CD14-positive monocyte (primary cell): Measurements from ENCODE around the gene HLA-DRB1. TPM values are rescaled to one million over a fixed set of nuclear protein-coding genes. Genes with fewer than 3 reads are reported as not detected.
A peak's percentile ranks its signal among the peaks of the same experiment; 100 is the strongest.
"Not testable (repeated sequence)": the region's sequence is repeated elsewhere in the genome, so short reads cannot be mapped to it uniquely, and the experiment has no call there.

Experiments
- DNase-seq, 3 donors: peaks; one replicate each; pipeline ENCODE4 v3.0.0-alpha.2; 2011 to 2022
- H2AFZ ChIP-seq: 2 replicates; pipeline ENCODE4 v1.6.0; 2012; ENCODE audit warnings: mild to moderate bottlenecking, low read depth, low read length, inconsistent platforms; ENCODE audit not compliant: insufficient read depth, poor library complexity, severe bottlenecking
- H3K27ac ChIP-seq, 2 donors: 1 replicate in 1 of 2; 2 replicates in 1 of 2; pipeline ENCODE4 v1.5.1; 2012 to 2013; ENCODE audit warnings: low read length in 2 of 2, control low read depth in 1 of 2, inconsistent platforms in 1 of 2, low read depth in 1 of 2, mild to moderate bottlenecking in 1 of 2
- H3K27me3 ChIP-seq, 2 donors: one replicate each; pipeline versions ENCODE4 v1.6.0 to v1.6.1; 2011 to 2013; ENCODE audit warnings: low read length in 2 of 2; ENCODE audit not compliant: control insufficient read depth in 2 of 2, insufficient read depth in 2 of 2
- H3K36me3 ChIP-seq, 2 donors: replicated peaks in 1 of 2; 1 replicate in 1 of 2; 2 replicates in 1 of 2; pipeline versions ENCODE4 v1.5.1 to v1.6.1; 2012 to 2013; ENCODE audit warnings: low read length in 2 of 2, control low read depth in 1 of 2, inconsistent platforms in 1 of 2, mild to moderate bottlenecking in 1 of 2; ENCODE audit not compliant: insufficient read depth in 2 of 2, control insufficient read depth in 1 of 2
- H3K4me1 ChIP-seq, 2 donors: 1 replicate in 1 of 2; 2 replicates in 1 of 2; pipeline versions ENCODE4 v1.5.1 to v1.6.1; 2012 to 2013; ENCODE audit warnings: low read length in 2 of 2, control low read depth in 1 of 2, inconsistent platforms in 1 of 2, mild to moderate bottlenecking in 1 of 2, moderate library complexity in 1 of 2; ENCODE audit not compliant: insufficient read depth in 2 of 2, control insufficient read depth in 1 of 2
- H3K4me2 ChIP-seq: replicated peaks from 2 replicates; pipeline ENCODE3; 2012; ENCODE audit warnings: low read length, moderate library complexity, mild to moderate bottlenecking; ENCODE audit not compliant: poor library complexity, severe bottlenecking; ENCODE audit errors: extremely low read depth
- H3K4me3 ChIP-seq, 3 experiments: fragments of 200-600 bp in 1 of 3; sonication (generic) in 1 of 3; replicated peaks in 1 of 3; 1 replicate in 2 of 3; 2 replicates in 1 of 3; pipeline ENCODE4 v1.5.1; 2011 to 2013; ENCODE audit warnings: low read length in 3 of 3, mild to moderate bottlenecking in 3 of 3, control low read depth in 2 of 3, low read depth in 2 of 3, inconsistent platforms in 1 of 3, moderate library complexity in 1 of 3
- H3K79me2 ChIP-seq: 2 replicates; pipeline ENCODE4 v1.6.0; 2012; ENCODE audit warnings: mild to moderate bottlenecking, control low read depth, inconsistent platforms, low read length, moderate library complexity; ENCODE audit not compliant: insufficient read depth
- H3K9ac ChIP-seq: 2 replicates; pipeline ENCODE4 v1.6.0; 2017; ENCODE audit warnings: low read length, mild to moderate bottlenecking; ENCODE audit not compliant: insufficient read depth, poor library complexity, severe bottlenecking
- H3K9me3 ChIP-seq, 2 donors: replicated peaks in 1 of 2; 1 replicate in 1 of 2; 2 replicates in 1 of 2; pipeline versions ENCODE4 v1.5.1 to v1.6.1; 2012 to 2013; ENCODE audit warnings: low read length in 2 of 2, control low read depth in 1 of 2; ENCODE audit not compliant: control insufficient read depth in 1 of 2, insufficient read depth in 1 of 2
- H4K20me1 ChIP-seq: 2 replicates; pipeline ENCODE4 v1.6.0; 2012; ENCODE audit warnings: mild to moderate bottlenecking, low read length, control low read depth, moderate library complexity; ENCODE audit not compliant: insufficient read depth
- H3K27ac Mint-ChIP-seq, 7 donors: one replicate each; pipeline ENCODE4 v1.8.0; 2020; ENCODE audit warnings: mild to moderate bottlenecking in 7 of 7, mixed read lengths in 7 of 7, moderate library complexity in 6 of 7, inconsistent platforms in 2 of 7
- H3K27me3 Mint-ChIP-seq, 3 donors: one replicate each; pipeline ENCODE4 v1.8.0; 2021 to 2022; ENCODE audit warnings: low read depth in 3 of 3, mild to moderate bottlenecking in 3 of 3, mixed read lengths in 3 of 3, moderate library complexity in 3 of 3, inconsistent platforms in 1 of 3
- H3K36me3 Mint-ChIP-seq, 2 donors: one replicate each; pipeline ENCODE4 v1.8.0; 2020; ENCODE audit warnings: mixed read lengths in 2 of 2, inconsistent platforms in 1 of 2, mild to moderate bottlenecking in 1 of 2
- H3K4me1 Mint-ChIP-seq: one replicate; pipeline ENCODE4 v1.8.0; 2020; ENCODE audit warnings: mild to moderate bottlenecking, mixed read lengths
- H3K4me3 Mint-ChIP-seq, 2 donors: one replicate each; pipeline ENCODE4 v1.8.0; 2020; ENCODE audit warnings: mild to moderate bottlenecking in 2 of 2, mixed read lengths in 2 of 2, moderate library complexity in 1 of 2
- H3K9me3 Mint-ChIP-seq, 7 donors: one replicate each; pipeline ENCODE4 v1.8.0; 2020 to 2022; ENCODE audit warnings: mixed read lengths in 7 of 7, mild to moderate bottlenecking in 6 of 7, moderate library complexity in 6 of 7, inconsistent platforms in 2 of 7
- WGBS: methylation state at CpG from one replicate; pipeline ENCODE4 v1.1.5; 2013; ENCODE audit warnings: missing lambda C conversion rate; ENCODE audit not compliant: insufficient coverage; 5-methylcytosine and 5-hydroxymethylcytosine counted together
- intact Hi-C, 2 donors: fragments of 100-400 bp; cut with micrococcal nuclease; formaldehyde crosslinking; loops; one replicate each; pipeline versions ENCODE4 v1.15.0 to v1.15.1; 2023
- polyA plus RNA-seq, 3 donors: library from polyadenylated mRNA; depleted of rRNA in 1 of 3; unstranded in 2 of 3; stranded (reverse) in 1 of 3; fragments of 300-500 nt in 2 of 3; fragments of >200 nt in 1 of 3; fragmentation: Illumina TruSeq in 2 of 3; gene quantifications; 1 replicate in 2 of 3; 2 replicates in 1 of 3; pipeline ENCODE4 v1.2.3, GENCODE V29; 2012 to 2021
- TF ChIP-seq, protein P1 (sequence below): fragments of 200-600 bp; IDR thresholded peaks from one replicate; pipeline ENCODE4 v1.8.0; 2022; ENCODE audit warnings: antibody characterized with exemption, mild to moderate bottlenecking

Gene HLA-DRB1
- polyA plus RNA-seq, 3 donors = 928 to 2,792 (median 2,645) TPM

DNA sequence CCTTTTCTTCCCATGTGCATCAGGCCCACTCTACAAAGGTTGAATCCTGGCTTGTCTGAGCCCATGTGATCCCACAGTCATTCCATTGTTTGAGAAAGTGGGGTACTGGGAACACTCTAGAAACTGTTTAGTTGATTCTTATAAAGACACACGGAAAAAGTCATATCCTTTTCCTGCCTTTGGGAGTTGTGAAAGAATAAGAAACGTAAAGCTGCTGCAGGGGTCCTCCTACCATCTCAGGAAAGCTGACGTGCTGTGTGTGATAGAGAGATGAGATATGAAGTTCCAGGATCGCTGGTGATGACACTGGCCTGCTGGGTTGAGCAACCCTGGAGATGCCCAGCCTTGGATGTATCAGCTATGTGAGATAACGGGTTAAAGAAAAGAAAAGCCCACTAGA lies 38.2 kb downstream of the HLA-DRB1 start:
- peaks cover 0 to 4% (median 0%) of the 10 kb centered on the region in 3 donors for H3K27me3 Mint-ChIP-seq
- no peak overlapping the region for H3K4me3 Mint-ChIP-seq
- peak in 2 of 3 donors; percentile 16 to 55 for DNase-seq
- no peak overlapping the region for H3K27ac ChIP-seq
- WGBS = 20% methylated on average over 1 of the region's 5 CpGs
- H3K9me3 ChIP-seq = no peaks in the 10 kb centered on the region
- peaks cover 6% of the 10 kb centered on the region for H3K4me1 Mint-ChIP-seq
- H3K9me3 Mint-ChIP-seq = peaks cover 0 to 5% (median 0%) of the 10 kb centered on the region in 7 donors
- H3K4me2 ChIP-seq = no peak overlapping the region
- no peaks in the 10 kb centered on the region for H4K20me1 ChIP-seq
- no peak overlapping the region for H2AFZ ChIP-seq
- TF ChIP-seq, protein P1, sequence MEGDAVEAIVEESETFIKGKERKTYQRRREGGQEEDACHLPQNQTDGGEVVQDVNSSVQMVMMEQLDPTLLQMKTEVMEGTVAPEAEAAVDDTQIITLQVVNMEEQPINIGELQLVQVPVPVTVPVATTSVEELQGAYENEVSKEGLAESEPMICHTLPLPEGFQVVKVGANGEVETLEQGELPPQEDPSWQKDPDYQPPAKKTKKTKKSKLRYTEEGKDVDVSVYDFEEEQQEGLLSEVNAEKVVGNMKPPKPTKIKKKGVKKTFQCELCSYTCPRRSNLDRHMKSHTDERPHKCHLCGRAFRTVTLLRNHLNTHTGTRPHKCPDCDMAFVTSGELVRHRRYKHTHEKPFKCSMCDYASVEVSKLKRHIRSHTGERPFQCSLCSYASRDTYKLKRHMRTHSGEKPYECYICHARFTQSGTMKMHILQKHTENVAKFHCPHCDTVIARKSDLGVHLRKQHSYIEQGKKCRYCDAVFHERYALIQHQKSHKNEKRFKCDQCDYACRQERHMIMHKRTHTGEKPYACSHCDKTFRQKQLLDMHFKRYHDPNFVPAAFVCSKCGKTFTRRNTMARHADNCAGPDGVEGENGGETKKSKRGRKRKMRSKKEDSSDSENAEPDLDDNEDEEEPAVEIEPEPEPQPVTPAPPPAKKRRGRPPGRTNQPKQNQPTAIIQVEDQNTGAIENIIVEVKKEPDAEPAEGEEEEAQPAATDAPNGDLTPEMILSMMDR = no peak
- no peaks in the 10 kb centered on the region for H3K4me1 ChIP-seq
- intact Hi-C loops = no loop called here
- H3K36me3 Mint-ChIP-seq = peaks cover 0 to 28% of the 10 kb centered on the region in 2 donors
- no peaks in the 10 kb centered on the region for H3K27me3 ChIP-seq
- H3K9ac ChIP-seq = no peak overlapping the region
- peaks cover 11 to 25% of the 10 kb centered on the region in 2 donors for H3K36me3 ChIP-seq
- peak overlapping the region in 2 of 7 donors; percentile 42 to 65 for H3K27ac Mint-ChIP-seq
- no peaks in the 10 kb centered on the region for H3K79me2 ChIP-seq
- H3K4me3 ChIP-seq = no peak overlapping the region

DNA sequence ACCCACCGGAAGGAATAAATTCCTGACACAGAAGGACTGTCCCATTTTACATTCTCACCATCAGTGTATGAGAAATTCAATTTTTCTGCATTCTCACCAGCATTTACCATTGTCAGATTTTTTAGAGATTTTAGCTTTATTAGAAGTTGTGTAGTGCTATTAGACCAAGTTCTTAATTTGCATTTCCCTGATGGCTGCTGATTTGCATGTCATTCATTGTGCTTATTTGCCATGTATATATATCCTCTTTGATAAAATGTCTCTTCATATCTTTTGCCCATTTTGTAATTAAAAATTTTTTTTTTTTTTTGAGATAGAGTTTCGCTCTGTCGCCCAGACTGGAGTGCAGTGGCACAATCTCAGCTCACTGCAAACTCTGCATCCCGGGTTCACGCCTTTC lies 49.8 kb downstream of the HLA-DRB1 start:
- no peak overlapping the region for H3K27ac Mint-ChIP-seq
- Histone ChIP-seq H2AFZ (no peak overlapping the region), H3K36me3 (no peaks in the 10 kb centered on the region), H3K4me3 (no peak overlapping the region), H3K9ac (no peak overlapping the region), H3K4me2 (no peak overlapping the region), H4K20me1 (no peaks in the 10 kb centered on the region), H3K9me3 (peaks cover 0 to 7% of the 10 kb centered on the region in 2 donors), H3K4me1 (no peaks in the 10 kb centered on the region), H3K27ac (no peak overlapping the region), H3K27me3 (no peaks in the 10 kb centered on the region), H3K79me2 (no peaks in the 10 kb centered on the region)
- H3K27me3 Mint-ChIP-seq = peaks cover 0 to 3% (median 2%) of the 10 kb centered on the region in 3 donors
- no peak for DNase-seq
- WGBS = no CpG with 5 or more reads among the region's 5 CpGs
- H3K36me3 Mint-ChIP-seq = peaks cover 0 to 9% of the 10 kb centered on the region in 2 donors
- TF ChIP-seq, protein P1 = no peak
- H3K9me3 Mint-ChIP-seq = peaks cover 0 to 29% (median 0%) of the 10 kb centered on the region in 7 donors
- intact Hi-C loops = loop anchor here in 1 of 2 donors (10.0 kb wide), 1 partner anchor 55 kb away; no protein-coding TSS in a partner anchor
- no peak overlapping the region for H3K4me3 Mint-ChIP-seq
- H3K4me1 Mint-ChIP-seq = peaks cover 4% of the 10 kb centered on the region

DNA sequence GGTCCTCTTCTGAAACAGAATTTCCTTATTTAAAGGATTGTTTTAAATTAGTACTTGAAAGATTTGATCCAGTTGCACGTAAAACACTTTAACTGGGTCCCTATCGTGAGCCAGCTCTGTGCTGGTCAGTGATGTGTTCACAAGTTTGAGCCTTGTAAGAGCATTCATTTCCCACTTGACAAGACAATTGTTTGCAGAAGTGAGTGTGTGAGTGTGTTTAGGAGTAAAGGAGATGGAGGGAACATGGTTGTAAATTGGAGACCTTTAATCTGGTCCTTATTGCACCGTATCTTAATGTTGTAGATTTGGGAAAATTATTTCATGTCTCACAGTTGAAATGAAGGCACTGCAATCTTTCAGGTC lies 59.2 kb downstream of the HLA-DRB1 start:
- not testable (repeated sequence) for H3K9ac ChIP-seq, DNase-seq, H3K4me3 ChIP-seq, H3K9me3 Mint-ChIP-seq, H3K27me3 ChIP-seq, H2AFZ ChIP-seq, H3K9me3 ChIP-seq, H3K36me3 ChIP-seq, H4K20me1 ChIP-seq, H3K4me2 ChIP-seq, H3K27me3 Mint-ChIP-seq, H3K4me3 Mint-ChIP-seq
- H3K27ac Mint-ChIP-seq = peak overlapping the region in 6 of 7 donors; percentile 38 to 99 (median 97)
- H3K4me1 ChIP-seq = peaks cover 9 to 11% of the 10 kb centered on the region in 2 donors
- peaks cover 20% of the 10 kb centered on the region for H3K4me1 Mint-ChIP-seq
- peak overlapping the region; percentile 48 to 92 for H3K27ac ChIP-seq
- peaks cover 0 to 10% of the 10 kb centered on the region in 2 donors for H3K36me3 Mint-ChIP-seq
- WGBS = 0% methylated on average over 2 of the region's 3 CpGs
- intact Hi-C loops = loop anchor here in 1 of 2 donors (10.0 kb wide), 1 partner anchor 46 kb away; no protein-coding TSS in a partner anchor
- peaks cover 14% of the 10 kb centered on the region for H3K79me2 ChIP-seq
